ENCODE measurements around the gene TAPT1.
A peak's percentile ranks its signal among the peaks of the same experiment; 100 is the strongest.
"Not testable (repeated sequence)": the region's sequence is repeated elsewhere in the genome, so short reads cannot be mapped to it uniquely, and the experiment has no call there.

The TAPT1 gene

GRCh38 chr4:16165931-16166330, 60.3 kb downstream of the TAPT1 start:
- no peak for DNase-seq

GRCh38 chr4:16162891-16163290, 63.4 kb downstream of the TAPT1 start:
- no peak for DNase-seq

- no peak for DNase-seq
Observed at GRCh38 chr4:16161851-16162408, 64.3 kb downstream of the TAPT1 start.

- no peak for DNase-seq
Observed at GRCh38 chr4:16160457-16160856, 65.8 kb downstream of the TAPT1 start.

- DNase-seq, result no peak
Observed at GRCh38 chr4:16159286-16159685, 67.0 kb downstream of the TAPT1 start.

- no peak for DNase-seq
Observed at GRCh38 chr4:16158504-16158852, 67.8 kb downstream of the TAPT1 start.

- DNase-seq, result no peak
Observed at GRCh38 chr4:16157609-16158503, 68.4 kb downstream of the TAPT1 start.

GRCh38 chr4:16155528-16156169, 70.6 kb downstream of the TAPT1 start:
- DNase-seq, result no peak

GRCh38 chr4:16154451-16154850, 71.8 kb downstream of the TAPT1 start:
- no peak for DNase-seq

- DNase-seq, result no peak
Observed at GRCh38 chr4:16150716-16151115, 75.6 kb downstream of the TAPT1 start.

- DNase-seq, result not testable (repeated sequence)
Observed at GRCh38 chr4:16144913-16145312, 81.4 kb downstream of the TAPT1 start.

GRCh38 chr4:16142598-16143310, 83.5 kb downstream of the TAPT1 start:
- DNase-seq, result no peak

- DNase-seq, result no peak
Observed at GRCh38 chr4:16140879-16141249, 85.4 kb downstream of the TAPT1 start.

- DNase-seq, result no peak
Observed at GRCh38 chr4:16140231-16140878, 85.9 kb downstream of the TAPT1 start.

- DNase-seq, result no peak
Observed at GRCh38 chr4:16139066-16139945, 87.0 kb downstream of the TAPT1 start.

- DNase-seq, result no peak
Observed at GRCh38 chr4:16136827-16137226, 89.4 kb downstream of the TAPT1 start.

- no peak for DNase-seq
Observed at GRCh38 chr4:16136311-16136710, 90.0 kb downstream of the TAPT1 start.

GRCh38 chr4:16133406-16133805, 92.9 kb downstream of the TAPT1 start:
- DNase-seq, result no peak

GRCh38 chr4:16131293-16131692, 95.0 kb downstream of the TAPT1 start:
- DNase-seq, result no peak

GRCh38 chr4:16129336-16129735, 96.9 kb downstream of the TAPT1 start:
- DNase-seq, result no peak

GRCh38 chr4:16126714-16127113, 99.6 kb downstream of the TAPT1 start:
- peak; percentile 70 for DNase-seq

Measured in NCI-H510A treated with DMSO at 0.1 percent for 48 hours (cell line).